OCI-LY3 (cell line): ENCODE measurements around the gene ZCCHC9.

ENCODE experiments used
- H2AFZ ChIP-seq: fragments of 200-600, 300-600 bp; shearing (Covaris generic); 2 replicates; pipeline ENCODE4 v1.6.0; 2014; ENCODE audit warnings: antibody characterized with exemption, low read depth, low read length
- H3K27ac ChIP-seq: fragments of 200-600, 300-600 bp; sonication (generic); 2 replicates; pipeline ENCODE4 v1.5.1; 2014; ENCODE audit warnings: mild to moderate bottlenecking, low read length, moderate library complexity, mixed read lengths
- H3K27me3 ChIP-seq: fragments of 200-600, 300-600 bp; sonication (generic); 2 replicates; pipeline ENCODE4 v1.6.1; 2014; ENCODE audit warnings: low read depth, low read length, mixed read lengths
- H3K36me3 ChIP-seq: fragments of 200-600, 300-600 bp; sonication (generic); replicated peaks from 2 replicates; pipeline ENCODE3; 2014; ENCODE audit warnings: low read depth, low read length, mixed read lengths
- H3K4me1 ChIP-seq: fragments of 300-600, 200-600 bp; sonication (generic); 2 replicates; pipeline ENCODE4 v1.6.1; 2014; ENCODE audit warnings: low read length, mixed read lengths
- H3K4me2 ChIP-seq: fragments of 200-600, 300-600 bp; sonication (generic); 2 replicates; pipeline ENCODE4 v1.6.1; 2014; ENCODE audit warnings: low read length, mixed read lengths
- H3K4me3 ChIP-seq: fragments of 300-600, 200-600 bp; sonication (generic); 2 replicates; pipeline ENCODE4 v1.5.1; 2014; ENCODE audit warnings: antibody characterized with exemption, mild to moderate bottlenecking, low read length, moderate library complexity
- H3K79me2 ChIP-seq: fragments of 300-600, 200-600 bp; shearing (Covaris generic); 2 replicates; pipeline ENCODE4 v1.6.1; 2014; ENCODE audit warnings: mild to moderate bottlenecking, low read length, mixed read lengths
- H3K9ac ChIP-seq: fragments of 300-600, 200-600 bp; shearing (Covaris generic); 2 replicates; pipeline ENCODE4 v1.6.0; 2014; ENCODE audit warnings: mild to moderate bottlenecking, low read length, moderate library complexity
- H3K9me3 ChIP-seq: fragments of 200-600, 300-600 bp; shearing (Covaris generic); 2 replicates; pipeline ENCODE4 v1.6.1; 2014; ENCODE audit warnings: low read length, mixed read lengths; ENCODE audit not compliant: insufficient read depth
- H4K20me1 ChIP-seq: fragments of 200-600, 300-600 bp; sonication (generic); 2 replicates; pipeline ENCODE4 v1.6.1; 2016; ENCODE audit warnings: low read length, mixed read lengths; ENCODE audit not compliant: insufficient read depth
- CTCF ChIP-seq: fragments of 200-600, 300-600 bp; sonication (generic); IDR thresholded peaks from 2 replicates; pipeline ENCODE4 v1.5.1; 2014; ENCODE audit warnings: antibody characterized with exemption, low read length, low read depth
- EZH2phosphoT487 ChIP-seq: fragments of 200-600 bp; shearing (Covaris generic); IDR thresholded peaks from 2 replicates; pipeline ENCODE4 v1.6.1; 2018; ENCODE audit warnings: antibody characterized with exemption, mixed run types, low read depth

The ZCCHC9 gene

GRCh38 chr5:81345411-81346003 lies 44.1 kb downstream of the ZCCHC9 start:
- H2AFZ ChIP-seq, result no peak overlapping the region
- H4K20me1 ChIP-seq, result no peaks in the 10 kb centered on the region
- no peak for TF ChIP-seq EZH2phosphoT487
- TF ChIP-seq CTCF, result no peak

GRCh38 chr5:81349161-81349560 lies 47.8 kb downstream of the ZCCHC9 start:
- Histone ChIP-seq H3K36me3 (no peaks in the 10 kb centered on the region), H3K9ac (no peak overlapping the region), H3K4me2 (no peak overlapping the region), H2AFZ (no peak overlapping the region), H3K9me3 (no peaks in the 10 kb centered on the region), H4K20me1 (no peaks in the 10 kb centered on the region), H3K4me3 (no peak overlapping the region), H3K27ac (no peak overlapping the region), H3K27me3 (no peaks in the 10 kb centered on the region), H3K79me2 (no peaks in the 10 kb centered on the region), H3K4me1 (no peaks in the 10 kb centered on the region)
- TF ChIP-seq EZH2phosphoT487 (no peak), CTCF (no peak)

More at GRCh38 chr5:81345411-81346003, 44.1 kb downstream of the ZCCHC9 start:
- Histone ChIP-seq H3K4me3 (no peak overlapping the region), H3K4me2 (no peak overlapping the region), H3K36me3 (no peaks in the 10 kb centered on the region), H3K79me2 (no peaks in the 10 kb centered on the region), H3K4me1 (no peaks in the 10 kb centered on the region), H3K9me3 (no peaks in the 10 kb centered on the region), H3K27me3 (no peaks in the 10 kb centered on the region), H3K27ac (no peak overlapping the region), H3K9ac (no peak overlapping the region)

GRCh38 chr5:81350507-81350906 lies 49.1 kb downstream of the ZCCHC9 start:
- Histone ChIP-seq H3K36me3 (no peaks in the 10 kb centered on the region), H2AFZ (no peak overlapping the region), H3K79me2 (no peaks in the 10 kb centered on the region), H3K27me3 (no peaks in the 10 kb centered on the region), H4K20me1 (no peaks in the 10 kb centered on the region), H3K4me3 (no peak overlapping the region), H3K4me2 (no peak overlapping the region), H3K9me3 (no peaks in the 10 kb centered on the region), H3K4me1 (no peaks in the 10 kb centered on the region), H3K9ac (no peak overlapping the region), H3K27ac (no peak overlapping the region)
- TF ChIP-seq EZH2phosphoT487 (no peak), CTCF (no peak)

GRCh38 chr5:81353189-81353588 lies 51.8 kb downstream of the ZCCHC9 start:
- TF ChIP-seq CTCF (no peak), EZH2phosphoT487 (no peak)
- Histone ChIP-seq H3K9me3 (no peaks in the 10 kb centered on the region), H3K4me2 (peak overlapping the region; percentile 33), H3K79me2 (no peaks in the 10 kb centered on the region), H3K4me1 (no peaks in the 10 kb centered on the region), H2AFZ (no peak overlapping the region), H3K9ac (no peak overlapping the region), H4K20me1 (no peaks in the 10 kb centered on the region), H3K4me3 (no peak overlapping the region), H3K27me3 (no peaks in the 10 kb centered on the region), H3K36me3 (no peaks in the 10 kb centered on the region), H3K27ac (no peak overlapping the region)
